ENCODE results near the gene WFS1.

DNA sequence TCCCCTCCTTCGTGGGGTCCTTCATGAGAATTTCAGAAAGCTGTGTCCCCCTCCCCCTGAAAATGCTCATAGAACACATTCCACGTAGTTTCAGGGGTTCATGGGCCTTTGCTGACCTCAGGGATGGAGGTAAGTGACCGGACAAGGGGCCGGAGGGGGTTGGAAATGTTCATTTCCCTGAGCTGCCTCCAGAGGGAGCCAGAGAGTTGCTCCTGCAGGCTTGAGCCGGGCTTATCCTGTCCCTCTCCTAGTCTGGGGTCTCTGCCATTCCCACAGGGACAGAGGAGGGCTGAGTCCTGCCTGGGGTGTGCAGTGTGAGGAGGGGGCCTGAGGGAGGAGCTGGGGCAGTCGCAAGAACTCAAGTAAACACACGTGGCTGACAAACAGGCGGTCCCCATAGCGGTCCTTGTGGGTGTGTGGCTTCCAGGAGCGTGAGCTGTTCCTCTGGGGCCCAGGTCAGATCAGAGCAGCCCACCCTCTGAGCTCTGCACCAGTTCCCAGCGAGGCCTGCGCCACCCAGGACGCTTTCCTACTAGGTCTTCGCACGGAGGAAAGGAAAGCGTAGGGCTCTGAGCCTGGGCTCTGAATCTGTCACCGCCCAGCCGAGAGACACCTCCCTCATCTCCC is 62.5 kb downstream of the WFS1 start:
- no peak for TF ChIP-seq EP300 (IDR thresholded peaks at IDR 0.05)
- peak in 1 of 2 donors; percentile 54 for TF ChIP-seq CTCF (IDR thresholded peaks at IDR 0.05)
- no peak for TF ChIP-seq POLR2A (IDR thresholded peaks at IDR 0.05)
- no peak for TF ChIP-seq POLR2AphosphoS5 (IDR thresholded peaks at IDR 0.05)

Data from suprapubic skin (tissue), 4 donors.